GM19397 (cell line): ENCODE measurements around the gene DIS3L2.
"Not testable (repeated sequence)": the region's sequence is repeated elsewhere in the genome, so short reads cannot be mapped to it uniquely, and the experiment has no call there.

Experiments used
- ATAC-seq: cut with Tn5 transposase; IDR thresholded peaks from one replicate; pipeline ENCODE4 v1.9.1; 2021; ENCODE audit warnings: mild to moderate bottlenecking, moderate library complexity; ENCODE audit not compliant: unreplicated experiment

The DIS3L2 gene

GRCh38 chr2:232111551-232111950, 150.0 kb downstream of the DIS3L2 start:
- no peak for ATAC-seq

- no peak for ATAC-seq
Observed at GRCh38 chr2:232113821-232114220, 152.3 kb downstream of the DIS3L2 start.

GRCh38 chr2:232115728-232116361, 154.3 kb downstream of the DIS3L2 start:
- ATAC-seq = not testable (repeated sequence)

- no peak for ATAC-seq
Observed at GRCh38 chr2:232116852-232117251, 155.3 kb downstream of the DIS3L2 start.

- ATAC-seq = no peak
Observed at GRCh38 chr2:232117413-232117812, 155.9 kb downstream of the DIS3L2 start.

GRCh38 chr2:232120911-232121310, 159.4 kb downstream of the DIS3L2 start:
- no peak for ATAC-seq

- no peak for ATAC-seq
Observed at GRCh38 chr2:232124309-232124708, 162.8 kb downstream of the DIS3L2 start.

- no peak for ATAC-seq
Observed at GRCh38 chr2:232126301-232127099, 165.0 kb downstream of the DIS3L2 start.

GRCh38 chr2:232129483-232129882, 168.0 kb downstream of the DIS3L2 start:
- ATAC-seq = no peak

- no peak for ATAC-seq
Observed at GRCh38 chr2:232132181-232132580, 170.7 kb downstream of the DIS3L2 start.

- no peak for ATAC-seq
Observed at GRCh38 chr2:232133078-232133477, 171.6 kb downstream of the DIS3L2 start.

GRCh38 chr2:232134939-232135338, 173.4 kb downstream of the DIS3L2 start:
- ATAC-seq = no peak

- ATAC-seq = no peak
Observed at GRCh38 chr2:232137356-232138147, 176.0 kb downstream of the DIS3L2 start.

GRCh38 chr2:232138441-232138840, 176.9 kb downstream of the DIS3L2 start:
- ATAC-seq = no peak

GRCh38 chr2:232139171-232139594, 177.7 kb downstream of the DIS3L2 start:
- no peak for ATAC-seq

- no peak for ATAC-seq
Observed at GRCh38 chr2:232139786-232140562, 178.5 kb downstream of the DIS3L2 start.

- ATAC-seq = no peak
Observed at GRCh38 chr2:232141591-232141990, 180.1 kb downstream of the DIS3L2 start.

GRCh38 chr2:232142049-232142448, 180.5 kb downstream of the DIS3L2 start:
- no peak for ATAC-seq

GRCh38 chr2:232142502-232142901, 181.0 kb downstream of the DIS3L2 start:
- ATAC-seq = no peak

GRCh38 chr2:232146294-232146693, 184.8 kb downstream of the DIS3L2 start:
- ATAC-seq = no peak
